Measurements from ENCODE around the gene PCF11. TPM values are rescaled to one million over a fixed set of nuclear protein-coding genes. Genes with fewer than 3 reads are reported as not detected.

Gene PCF11
- total and polyA plus RNA-seq, 2 of the 13 experiments (the other 11 are each of a cell fraction or from before 2014, with no cell fraction given): 40.3 to 47.7 TPM

DNA sequence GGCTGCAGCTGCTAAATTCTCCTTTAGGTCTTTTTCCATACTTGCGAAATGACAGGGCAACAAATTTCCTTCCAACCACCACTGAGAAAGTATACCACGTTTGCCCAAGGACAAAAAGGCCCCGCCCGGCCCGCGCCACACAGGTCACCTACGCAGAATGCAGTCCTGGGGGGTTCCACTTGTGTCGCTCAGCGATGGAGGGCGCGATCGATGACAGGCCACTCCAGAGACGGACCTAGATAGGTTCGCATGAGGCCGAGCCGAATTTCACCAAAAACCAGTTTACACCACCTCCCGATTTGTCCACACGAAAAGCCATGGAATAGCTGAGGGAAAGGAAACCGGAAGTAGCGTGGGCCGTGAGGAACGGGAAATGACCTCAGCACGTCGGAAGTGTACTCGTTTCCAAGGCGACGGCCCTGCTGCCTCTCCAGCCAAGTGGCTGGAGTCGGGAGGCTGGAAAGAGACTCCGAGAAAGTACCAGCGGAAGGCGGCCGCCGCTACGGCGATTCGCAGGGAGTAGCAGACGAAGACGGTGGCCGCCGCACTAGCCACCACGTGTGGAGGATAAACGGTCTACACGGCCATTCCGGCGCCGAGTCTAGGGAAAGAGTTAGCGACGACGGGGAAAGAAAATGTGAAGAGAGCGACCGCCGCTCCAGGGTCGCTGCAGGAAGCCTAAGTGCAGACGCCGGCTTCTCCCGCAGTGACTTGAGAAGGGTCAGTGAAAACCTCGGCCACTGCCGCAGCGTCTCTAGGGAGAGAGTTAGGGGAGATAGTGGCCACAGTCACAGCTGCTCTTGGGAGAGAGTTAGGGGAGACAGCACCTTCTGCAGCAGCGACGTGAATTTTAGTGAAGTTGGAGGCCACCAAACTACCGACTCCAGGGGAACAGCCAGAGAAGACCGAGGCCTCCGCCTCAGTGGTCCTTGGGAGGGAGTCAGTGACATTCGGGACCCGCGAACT, 36.7 kb downstream of the PCF11 start, which contains the start of gene ANKRD42 (continued):
- TF ChIP-seq NFE2 (CRISPR knock-in tag; IDR thresholded peaks at IDR 0.05): no peak
- TF ChIP-seq, protein P1, sequence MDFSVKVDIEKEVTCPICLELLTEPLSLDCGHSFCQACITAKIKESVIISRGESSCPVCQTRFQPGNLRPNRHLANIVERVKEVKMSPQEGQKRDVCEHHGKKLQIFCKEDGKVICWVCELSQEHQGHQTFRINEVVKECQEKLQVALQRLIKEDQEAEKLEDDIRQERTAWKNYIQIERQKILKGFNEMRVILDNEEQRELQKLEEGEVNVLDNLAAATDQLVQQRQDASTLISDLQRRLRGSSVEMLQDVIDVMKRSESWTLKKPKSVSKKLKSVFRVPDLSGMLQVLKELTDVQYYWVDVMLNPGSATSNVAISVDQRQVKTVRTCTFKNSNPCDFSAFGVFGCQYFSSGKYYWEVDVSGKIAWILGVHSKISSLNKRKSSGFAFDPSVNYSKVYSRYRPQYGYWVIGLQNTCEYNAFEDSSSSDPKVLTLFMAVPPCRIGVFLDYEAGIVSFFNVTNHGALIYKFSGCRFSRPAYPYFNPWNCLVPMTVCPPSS (IDR thresholded peaks at IDR 0.05): no peak
- TF ChIP-seq, protein P2, sequence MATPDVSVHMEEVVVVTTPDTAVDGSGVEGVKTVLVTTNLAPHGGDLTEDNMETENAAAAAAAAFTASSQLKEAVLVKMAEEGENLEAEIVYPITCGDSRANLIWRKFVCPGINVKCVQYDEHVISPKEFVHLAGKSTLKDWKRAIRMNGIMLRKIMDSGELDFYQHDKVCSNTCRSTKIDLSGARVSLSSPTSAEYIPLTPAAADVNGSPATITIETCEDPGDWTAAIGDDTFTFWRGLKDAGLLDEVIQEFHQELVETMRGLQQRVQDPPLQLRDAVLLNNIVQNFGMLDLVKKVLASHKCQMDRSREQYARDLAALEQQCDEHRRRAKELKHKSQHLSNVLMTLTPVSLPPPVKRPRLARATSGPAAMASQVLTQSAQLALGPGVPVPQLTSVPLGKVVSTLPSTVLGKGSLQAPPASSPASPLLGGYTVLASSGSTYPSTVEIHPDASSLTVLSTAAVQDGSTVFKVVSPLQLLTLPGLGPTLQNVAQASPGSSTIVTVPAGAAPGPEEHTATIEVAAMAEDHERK (CRISPR knock-in tag; IDR thresholded peaks at IDR 0.05; ENCODE audit: low read depth): peak; percentile 98
- 0 out of 2 replicates have a peak, but pooled peaks have one; percentile 54 for TF ChIP-seq SMYD3 (CRISPR knock-in tag; IDR thresholded peaks at IDR 0.05)
- TF ChIP-seq ZIK1 (CRISPR knock-in tag; IDR thresholded peaks at IDR 0.05; ENCODE audit: borderline replicate concordance, low read depth): no peak
- TF ChIP-seq JUN (CRISPR knock-in tag; IDR thresholded peaks at IDR 0.05): no peak
- TF ChIP-seq, protein P3, sequence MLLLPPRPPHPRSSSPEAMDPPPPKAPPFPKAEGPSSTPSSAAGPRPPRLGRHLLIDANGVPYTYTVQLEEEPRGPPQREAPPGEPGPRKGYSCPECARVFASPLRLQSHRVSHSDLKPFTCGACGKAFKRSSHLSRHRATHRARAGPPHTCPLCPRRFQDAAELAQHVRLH (CRISPR knock-in tag; IDR thresholded peaks at IDR 0.05; ENCODE audit: borderline replicate concordance, low read depth): no peak
- TF ChIP-seq, protein P4, sequence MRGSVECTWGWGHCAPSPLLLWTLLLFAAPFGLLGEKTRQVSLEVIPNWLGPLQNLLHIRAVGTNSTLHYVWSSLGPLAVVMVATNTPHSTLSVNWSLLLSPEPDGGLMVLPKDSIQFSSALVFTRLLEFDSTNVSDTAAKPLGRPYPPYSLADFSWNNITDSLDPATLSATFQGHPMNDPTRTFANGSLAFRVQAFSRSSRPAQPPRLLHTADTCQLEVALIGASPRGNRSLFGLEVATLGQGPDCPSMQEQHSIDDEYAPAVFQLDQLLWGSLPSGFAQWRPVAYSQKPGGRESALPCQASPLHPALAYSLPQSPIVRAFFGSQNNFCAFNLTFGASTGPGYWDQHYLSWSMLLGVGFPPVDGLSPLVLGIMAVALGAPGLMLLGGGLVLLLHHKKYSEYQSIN (CRISPR knock-in tag; IDR thresholded peaks at IDR 0.05; ENCODE audit: borderline replicate concordance): no peak
- no peak for TF ChIP-seq SP1 (IDR thresholded peaks at IDR 0.05)
- TF ChIP-seq SP1 (CRISPR knock-in tag; IDR thresholded peaks at IDR 0.05): no peak
- TF ChIP-seq, protein P5, sequence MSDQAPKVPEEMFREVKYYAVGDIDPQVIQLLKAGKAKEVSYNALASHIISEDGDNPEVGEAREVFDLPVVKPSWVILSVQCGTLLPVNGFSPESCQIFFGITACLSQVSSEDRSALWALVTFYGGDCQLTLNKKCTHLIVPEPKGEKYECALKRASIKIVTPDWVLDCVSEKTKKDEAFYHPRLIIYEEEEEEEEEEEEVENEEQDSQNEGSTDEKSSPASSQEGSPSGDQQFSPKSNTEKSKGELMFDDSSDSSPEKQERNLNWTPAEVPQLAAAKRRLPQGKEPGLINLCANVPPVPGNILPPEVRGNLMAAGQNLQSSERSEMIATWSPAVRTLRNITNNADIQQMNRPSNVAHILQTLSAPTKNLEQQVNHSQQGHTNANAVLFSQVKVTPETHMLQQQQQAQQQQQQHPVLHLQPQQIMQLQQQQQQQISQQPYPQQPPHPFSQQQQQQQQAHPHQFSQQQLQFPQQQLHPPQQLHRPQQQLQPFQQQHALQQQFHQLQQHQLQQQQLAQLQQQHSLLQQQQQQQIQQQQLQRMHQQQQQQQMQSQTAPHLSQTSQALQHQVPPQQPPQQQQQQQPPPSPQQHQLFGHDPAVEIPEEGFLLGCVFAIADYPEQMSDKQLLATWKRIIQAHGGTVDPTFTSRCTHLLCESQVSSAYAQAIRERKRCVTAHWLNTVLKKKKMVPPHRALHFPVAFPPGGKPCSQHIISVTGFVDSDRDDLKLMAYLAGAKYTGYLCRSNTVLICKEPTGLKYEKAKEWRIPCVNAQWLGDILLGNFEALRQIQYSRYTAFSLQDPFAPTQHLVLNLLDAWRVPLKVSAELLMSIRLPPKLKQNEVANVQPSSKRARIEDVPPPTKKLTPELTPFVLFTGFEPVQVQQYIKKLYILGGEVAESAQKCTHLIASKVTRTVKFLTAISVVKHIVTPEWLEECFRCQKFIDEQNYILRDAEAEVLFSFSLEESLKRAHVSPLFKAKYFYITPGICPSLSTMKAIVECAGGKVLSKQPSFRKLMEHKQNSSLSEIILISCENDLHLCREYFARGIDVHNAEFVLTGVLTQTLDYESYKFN (CRISPR knock-in tag; conservative IDR thresholded peaks at IDR 0.05): no peak; the same call in 1 of the 2 replicates
- TF ChIP-seq ZMYM2 (CRISPR knock-in tag; IDR thresholded peaks at IDR 0.05): no peak
- TF ChIP-seq ZNF605 (CRISPR knock-in tag; IDR thresholded peaks at IDR 0.05): peak; percentile 79
- TF ChIP-seq, protein P6, sequence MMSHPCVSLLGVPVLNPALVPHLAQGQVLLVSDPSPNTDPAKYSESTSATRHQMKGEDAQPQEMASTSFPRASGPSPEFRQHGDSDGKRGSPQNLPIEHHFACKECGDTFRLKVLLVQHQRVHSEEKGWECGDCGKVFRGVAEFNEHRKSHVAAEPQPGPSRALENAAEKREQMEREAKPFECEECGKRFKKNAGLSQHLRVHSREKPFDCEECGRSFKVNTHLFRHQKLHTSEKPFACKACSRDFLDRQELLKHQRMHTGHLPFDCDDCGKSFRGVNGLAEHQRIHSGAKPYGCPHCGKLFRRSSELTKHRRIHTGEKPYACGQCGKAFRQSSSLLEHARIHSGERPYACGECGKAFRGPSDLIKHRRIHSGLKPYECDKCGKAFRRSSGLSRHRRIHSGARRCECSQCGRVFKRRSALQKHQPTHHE (CRISPR knock-in tag; IDR thresholded peaks at IDR 0.05; ENCODE audit: borderline replicate concordance): no peak
- TF ChIP-seq, protein P7, sequence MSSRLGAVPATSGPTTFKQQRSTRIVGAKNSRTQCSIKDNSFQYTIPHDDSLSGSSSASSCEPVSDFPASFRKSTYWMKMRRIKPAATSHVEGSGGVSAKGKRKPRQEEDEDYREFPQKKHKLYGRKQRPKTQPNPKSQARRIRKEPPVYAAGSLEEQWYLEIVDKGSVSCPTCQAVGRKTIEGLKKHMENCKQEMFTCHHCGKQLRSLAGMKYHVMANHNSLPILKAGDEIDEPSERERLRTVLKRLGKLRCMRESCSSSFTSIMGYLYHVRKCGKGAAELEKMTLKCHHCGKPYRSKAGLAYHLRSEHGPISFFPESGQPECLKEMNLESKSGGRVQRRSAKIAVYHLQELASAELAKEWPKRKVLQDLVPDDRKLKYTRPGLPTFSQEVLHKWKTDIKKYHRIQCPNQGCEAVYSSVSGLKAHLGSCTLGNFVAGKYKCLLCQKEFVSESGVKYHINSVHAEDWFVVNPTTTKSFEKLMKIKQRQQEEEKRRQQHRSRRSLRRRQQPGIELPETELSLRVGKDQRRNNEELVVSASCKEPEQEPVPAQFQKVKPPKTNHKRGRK (CRISPR knock-in tag; IDR thresholded peaks at IDR 0.05): no peak
- TF ChIP-seq KLF12 (CRISPR knock-in tag; IDR thresholded peaks at IDR 0.05; ENCODE audit: borderline replicate concordance): no peak
- TF ChIP-seq REXO4 (CRISPR knock-in tag; IDR thresholded peaks at IDR 0.05; ENCODE audit: borderline replicate concordance): no peak
